Upper lobe of right lung (tissue), 1 donor: ENCODE data around the gene JTB. TPM values are rescaled to one million over a fixed set of nuclear protein-coding genes. Genes with fewer than 3 reads are reported as not detected.

ENCODE experiments used
- ATAC-seq: fragments of 200-7000 bp; cut with Tn5 transposase; one replicate; pipeline ENCODE4 v1.9.1; 2020; ENCODE audit warnings: mild to moderate bottlenecking, moderate library complexity
- DNase-seq: peaks from one replicate; pipeline ENCODE4 v3.0.0-alpha.2; 2020
- H3K27ac ChIP-seq: fragments of 200-600 bp; one replicate; pipeline ENCODE4 v1.8.0; 2022
- H3K27me3 ChIP-seq: fragments of 200-600 bp; one replicate; pipeline ENCODE4 v1.8.0; 2022; ENCODE audit warnings: mild to moderate bottlenecking
- H3K36me3 ChIP-seq: fragments of 200-600 bp; one replicate; pipeline ENCODE4 v1.8.0; 2022
- H3K4me1 ChIP-seq: fragments of 200-600 bp; one replicate; pipeline ENCODE4 v1.8.0; 2022
- H3K4me3 ChIP-seq: fragments of 200-600 bp; one replicate; pipeline ENCODE4 v1.8.0; 2022; ENCODE audit warnings: mild to moderate bottlenecking
- H3K9me3 ChIP-seq: fragments of 200-600 bp; one replicate; pipeline ENCODE4 v1.8.0; 2022
- intact Hi-C: fragments of 100-400 bp; cut with DNase I; formaldehyde crosslinking; loops from one replicate; pipeline ENCODE4 v1.11.0; 2022
- microRNA-seq: library from miRNA; unstranded; fragments of <30 nt; microRNA quantifications from one replicate; pipeline ENCODE4 v1.2.0, GENCODE V29; 2020; ENCODE audit warnings: borderline microRNAs expressed
- total RNA-seq: library from RNA; stranded (reverse); fragmentation: NEBNext Ultra II Directional; extraction: Animal tissue kit (Norgen Biotek cat#: 25700); gene quantifications from one replicate; pipeline ENCODE4 v1.2.1, GENCODE V29; 2021
- TF ChIP-seq, protein P1 (sequence below): fragments of 200-600 bp; IDR thresholded peaks from one replicate; pipeline ENCODE4 v1.8.0; 2022; ENCODE audit warnings: antibody characterized with exemption
- donor health status: DM: no; HTN: yes; CAD: no; lungs with severe emphysema.

Gene JTB
- total RNA-seq, 1 donor from 2014 or later: 129 TPM

GRCh38 chr1:153928245-153928644 is 49.2 kb downstream of the JTB start:
- intact Hi-C loops: loop anchor here (10.0 kb wide), 1 partner anchor 113 kb away; no protein-coding TSS in a partner anchor

GRCh38 chr1:153926405-153926804 is 51.1 kb downstream of the JTB start:
- H3K27me3 ChIP-seq: no peaks in the 10 kb centered on the region
- H3K27ac ChIP-seq: no peak overlapping the region
- peaks cover 10% of the 10 kb centered on the region for H3K4me1 ChIP-seq
- no peak for DNase-seq
- H3K9me3 ChIP-seq: no peaks in the 10 kb centered on the region
- peaks cover 19% of the 10 kb centered on the region for H3K36me3 ChIP-seq
- intact Hi-C loops: loop anchor here (10.0 kb wide), 1 partner anchor 112 kb away; no protein-coding TSS in a partner anchor
- TF ChIP-seq, protein P1, sequence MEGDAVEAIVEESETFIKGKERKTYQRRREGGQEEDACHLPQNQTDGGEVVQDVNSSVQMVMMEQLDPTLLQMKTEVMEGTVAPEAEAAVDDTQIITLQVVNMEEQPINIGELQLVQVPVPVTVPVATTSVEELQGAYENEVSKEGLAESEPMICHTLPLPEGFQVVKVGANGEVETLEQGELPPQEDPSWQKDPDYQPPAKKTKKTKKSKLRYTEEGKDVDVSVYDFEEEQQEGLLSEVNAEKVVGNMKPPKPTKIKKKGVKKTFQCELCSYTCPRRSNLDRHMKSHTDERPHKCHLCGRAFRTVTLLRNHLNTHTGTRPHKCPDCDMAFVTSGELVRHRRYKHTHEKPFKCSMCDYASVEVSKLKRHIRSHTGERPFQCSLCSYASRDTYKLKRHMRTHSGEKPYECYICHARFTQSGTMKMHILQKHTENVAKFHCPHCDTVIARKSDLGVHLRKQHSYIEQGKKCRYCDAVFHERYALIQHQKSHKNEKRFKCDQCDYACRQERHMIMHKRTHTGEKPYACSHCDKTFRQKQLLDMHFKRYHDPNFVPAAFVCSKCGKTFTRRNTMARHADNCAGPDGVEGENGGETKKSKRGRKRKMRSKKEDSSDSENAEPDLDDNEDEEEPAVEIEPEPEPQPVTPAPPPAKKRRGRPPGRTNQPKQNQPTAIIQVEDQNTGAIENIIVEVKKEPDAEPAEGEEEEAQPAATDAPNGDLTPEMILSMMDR: no peak
- no peak overlapping the region for H3K4me3 ChIP-seq
- no peak for ATAC-seq

More at GRCh38 chr1:153928245-153928644, 49.2 kb downstream of the JTB start:
- no peak overlapping the region for H3K27ac ChIP-seq
- H3K36me3 ChIP-seq: peaks cover 34% of the 10 kb centered on the region
- DNase-seq (no peak), ATAC-seq (no peak)
- H3K9me3 ChIP-seq: no peaks in the 10 kb centered on the region
- TF ChIP-seq, protein P1: no peak
- H3K4me3 ChIP-seq: no peak overlapping the region
- peaks cover 10% of the 10 kb centered on the region for H3K4me1 ChIP-seq
- H3K27me3 ChIP-seq: no peaks in the 10 kb centered on the region

Small RNAs within 50 kb of the gene (microRNA-seq; reads per million reads assigned to microRNA genes)
- gene MIR6737: not detected

Other genes starting within 250 kb of the JTB start
- gene INTS3, start 249.6 kb downstream of the JTB start, total RNA-seq: 72.3 TPM
- 105 TPM for gene SLC27A3, start 202.3 kb downstream of the JTB start, total RNA-seq
- 55.1 TPM for gene GATAD2B, start 54.7 kb downstream of the JTB start, total RNA-seq
- 83.7 TPM for gene DENND4B, start 31.0 kb downstream of the JTB start, total RNA-seq
- 52.7 TPM for gene CRTC2, start 19.1 kb downstream of the JTB start, total RNA-seq
- 120 TPM for gene SLC39A1, start 14.1 kb downstream of the JTB start, total RNA-seq
- gene CREB3L4, start 9.8 kb downstream of the JTB start, total RNA-seq: 10.5 TPM
- gene RAB13, start 8.7 kb upstream of the JTB start, total RNA-seq: 103 TPM
- gene RPS27, start 13.1 kb upstream of the JTB start, total RNA-seq: 1,693 TPM
- gene NUP210L, start 177.4 kb upstream of the JTB start, total RNA-seq: 2.1 TPM
- gene TPM3, start 214.4 kb upstream of the JTB start, total RNA-seq: 326 TPM
- not detected for gene CFAP141, start 228.7 kb upstream of the JTB start, total RNA-seq
- 156 TPM for gene UBAP2L, start 243.3 kb upstream of the JTB start, total RNA-seq